Activated naive CD8-positive, alpha-beta T cell treated with anti-CD3 and anti-CD28 coated beads for 36 hours (primary cell): ENCODE measurements around the gene TEX51. TPM values are rescaled to one million over a fixed set of nuclear protein-coding genes. Genes with fewer than 3 reads are reported as not detected.

Experiments used
- DNase-seq: peaks from one replicate; pipeline ENCODE4 v3.0.0; 2021
- H3K27ac Mint-ChIP-seq: one replicate; pipeline ENCODE4 v1.8.0; 2022; ENCODE audit warnings: mild to moderate bottlenecking, moderate library complexity, mixed read lengths
- H3K27me3 Mint-ChIP-seq: one replicate; pipeline ENCODE4 v1.8.0; 2022; ENCODE audit warnings: mild to moderate bottlenecking, mixed read lengths
- H3K36me3 Mint-ChIP-seq: one replicate; pipeline ENCODE4 v1.8.0; 2021; ENCODE audit warnings: mild to moderate bottlenecking, mixed read lengths
- H3K4me1 Mint-ChIP-seq: one replicate; pipeline ENCODE4 v1.8.0; 2021; ENCODE audit warnings: mixed read lengths
- H3K4me3 Mint-ChIP-seq: one replicate; pipeline ENCODE4 v1.8.0; 2022; ENCODE audit warnings: mild to moderate bottlenecking, moderate library complexity, mixed read lengths
- H3K9me3 Mint-ChIP-seq: one replicate; pipeline ENCODE4 v1.8.0; 2022; ENCODE audit warnings: mixed read lengths
- total RNA-seq, 2 experiments: library from RNA; stranded (reverse); gene quantifications; one replicate each; pipeline ENCODE4 v1.2.3, GENCODE V29; 2021

The TEX51 gene
- total RNA-seq, 2 experiments from 2014 or later: not detected

DNA sequence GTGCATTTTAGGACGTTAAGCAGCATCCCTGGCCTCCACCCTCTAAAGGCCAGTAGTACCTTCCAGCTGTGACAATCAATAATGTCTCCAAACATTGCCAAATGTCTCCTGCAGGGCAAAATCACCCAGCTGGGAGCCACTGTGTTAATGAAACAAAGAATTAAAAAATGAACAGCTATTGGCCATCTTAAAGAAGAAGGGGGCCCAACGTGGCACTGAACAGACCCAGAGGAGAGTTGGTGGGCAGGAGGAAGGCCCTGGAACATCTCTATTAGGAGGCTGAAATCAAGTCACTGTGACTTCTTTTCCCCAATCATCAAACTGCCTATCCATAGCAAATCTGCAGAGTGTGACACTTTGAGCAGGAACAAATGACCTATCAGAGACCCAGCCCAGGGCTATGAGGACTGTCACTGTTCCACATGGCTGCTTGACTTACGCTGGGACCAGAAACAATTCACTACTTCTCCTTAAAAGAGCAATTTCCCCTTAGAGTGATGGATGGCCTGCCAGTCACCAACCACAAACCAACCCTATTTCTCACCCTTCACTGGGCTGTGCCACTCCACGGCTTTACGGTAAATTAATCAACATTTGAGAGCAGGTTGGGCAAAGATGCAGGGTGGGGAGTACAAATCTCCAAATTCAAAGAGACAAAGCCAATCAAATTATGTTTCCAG lies 35.2 kb upstream of the TEX51 start:
- H3K4me3 Mint-ChIP-seq: no peak overlapping the region
- H3K9me3 Mint-ChIP-seq: no peaks in the 10 kb centered on the region
- DNase-seq: no peak
- no peak overlapping the region for H3K27ac Mint-ChIP-seq
- peaks cover 23% of the 10 kb centered on the region for H3K27me3 Mint-ChIP-seq
- no peaks in the 10 kb centered on the region for H3K36me3 Mint-ChIP-seq
- H3K4me1 Mint-ChIP-seq: no peaks in the 10 kb centered on the region

- no peaks in the 10 kb centered on the region for H3K4me1 Mint-ChIP-seq
- H3K27ac Mint-ChIP-seq: no peak overlapping the region
- DNase-seq: no peak
- H3K9me3 Mint-ChIP-seq: no peaks in the 10 kb centered on the region
- H3K4me3 Mint-ChIP-seq: no peak overlapping the region
- no peaks in the 10 kb centered on the region for H3K36me3 Mint-ChIP-seq
- peaks cover 23% of the 10 kb centered on the region for H3K27me3 Mint-ChIP-seq
Observed at GRCh38 chr2:126864861-126865260, 33.8 kb upstream of the TEX51 start.

- no peaks in the 10 kb centered on the region for H3K36me3 Mint-ChIP-seq
- no peak overlapping the region for H3K4me3 Mint-ChIP-seq
- H3K27me3 Mint-ChIP-seq: peaks cover 23% of the 10 kb centered on the region
- H3K4me1 Mint-ChIP-seq: no peaks in the 10 kb centered on the region
- H3K9me3 Mint-ChIP-seq: no peaks in the 10 kb centered on the region
- H3K27ac Mint-ChIP-seq: no peak overlapping the region
- no peak for DNase-seq
Observed at GRCh38 chr2:126866451-126866850, 32.2 kb upstream of the TEX51 start.

DNA sequence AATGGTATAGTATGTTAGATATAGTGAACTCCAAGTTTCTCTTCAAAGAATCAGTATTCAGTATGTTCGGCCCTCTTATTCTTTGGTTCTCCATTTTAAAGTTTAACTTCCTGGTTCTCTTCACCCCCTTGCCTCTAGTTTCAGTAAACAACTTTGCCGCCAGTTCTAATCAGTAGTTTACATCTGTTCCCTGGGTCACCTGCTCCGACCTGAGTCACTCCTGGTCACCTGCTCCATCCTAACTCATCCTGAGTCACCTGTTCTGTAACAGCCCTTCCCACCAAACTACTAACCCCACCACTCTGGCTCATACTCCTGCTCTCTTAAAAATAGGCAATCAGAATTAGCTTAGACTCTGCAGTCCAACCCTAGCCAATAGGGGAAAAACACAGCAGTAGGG lies 23.7 kb upstream of the TEX51 start:
- Mint-ChIP-seq H3K36me3 (no peaks in the 10 kb centered on the region), H3K4me1 (no peaks in the 10 kb centered on the region), H3K9me3 (peaks cover 16% of the 10 kb centered on the region), H3K4me3 (no peak overlapping the region), H3K27me3 (no peaks in the 10 kb centered on the region), H3K27ac (no peak overlapping the region)
- DNase-seq: no peak

DNA sequence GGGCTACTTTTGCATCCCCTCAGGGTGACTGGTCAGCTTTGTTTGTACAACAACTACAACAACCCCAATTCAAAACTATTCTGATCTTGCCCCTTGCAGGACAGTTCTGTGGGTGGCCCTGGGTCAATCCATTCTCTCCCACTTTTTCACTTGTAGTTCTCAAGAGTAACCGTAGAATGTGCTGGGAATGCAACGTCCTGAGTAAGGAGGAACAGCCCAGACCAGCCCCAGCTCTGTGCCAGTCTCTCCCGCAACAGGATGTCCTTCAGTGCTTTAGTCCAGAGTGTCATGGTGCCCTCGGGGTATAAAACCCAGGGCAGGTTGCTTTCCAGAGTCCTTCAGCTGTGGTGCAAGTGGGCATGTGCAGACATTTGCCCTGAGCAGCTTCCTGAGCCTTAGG lies 22.1 kb upstream of the TEX51 start:
- DNase-seq: no peak
- Mint-ChIP-seq H3K9me3 (peaks cover 16% of the 10 kb centered on the region), H3K36me3 (no peaks in the 10 kb centered on the region), H3K27ac (no peak overlapping the region), H3K4me3 (no peak overlapping the region), H3K27me3 (no peaks in the 10 kb centered on the region), H3K4me1 (no peaks in the 10 kb centered on the region)

GRCh38 chr2:126877041-126877440 lies 21.6 kb upstream of the TEX51 start:
- Mint-ChIP-seq H3K27me3 (no peaks in the 10 kb centered on the region), H3K27ac (no peak overlapping the region), H3K4me1 (no peaks in the 10 kb centered on the region), H3K4me3 (no peak overlapping the region), H3K36me3 (no peaks in the 10 kb centered on the region), H3K9me3 (peaks cover 16% of the 10 kb centered on the region)
- DNase-seq: no peak

DNA sequence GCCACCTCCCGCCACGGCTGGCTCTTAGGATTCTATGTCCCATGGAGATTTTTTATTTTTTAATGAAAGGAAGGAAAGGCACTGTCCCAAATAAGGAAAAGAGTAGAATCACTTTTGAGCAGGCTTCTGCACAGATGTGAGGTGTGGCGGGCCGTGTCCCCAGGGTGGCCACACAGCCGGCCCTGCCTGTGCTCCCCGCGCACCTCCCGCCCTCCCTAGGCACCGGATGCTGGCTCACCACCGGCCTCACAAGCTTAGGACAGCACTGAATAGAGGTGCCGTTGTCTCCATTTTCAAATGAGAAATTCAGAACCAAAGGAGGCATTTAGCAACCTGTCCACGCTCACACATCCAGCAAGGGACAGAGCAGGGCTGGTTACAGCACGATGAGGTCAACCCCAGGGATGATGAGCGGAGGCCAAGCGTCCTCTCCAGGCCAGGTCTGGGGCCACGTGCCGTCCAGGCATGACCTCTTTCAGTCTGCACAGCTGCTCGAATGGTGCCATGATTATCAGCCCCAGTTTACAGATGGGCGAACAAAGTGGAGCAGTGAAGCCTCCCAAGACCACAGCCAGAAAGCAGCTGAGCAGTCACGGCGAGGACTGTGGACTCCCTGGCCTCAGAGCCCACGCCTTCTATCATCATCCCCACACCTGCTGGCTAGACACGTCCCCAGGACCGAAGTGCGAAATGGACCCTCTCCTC lies 20.7 kb upstream of the TEX51 start:
- Mint-ChIP-seq H3K27me3 (no peaks in the 10 kb centered on the region), H3K4me1 (no peaks in the 10 kb centered on the region), H3K4me3 (no peak overlapping the region), H3K27ac (no peak overlapping the region), H3K36me3 (no peaks in the 10 kb centered on the region), H3K9me3 (peaks cover 16% of the 10 kb centered on the region)
- DNase-seq: no peak

GRCh38 chr2:126878601-126879000 lies 20.1 kb upstream of the TEX51 start:
- Mint-ChIP-seq H3K4me1 (no peaks in the 10 kb centered on the region), H3K27me3 (no peaks in the 10 kb centered on the region), H3K4me3 (no peak overlapping the region), H3K27ac (no peak overlapping the region), H3K9me3 (peaks cover 16% of the 10 kb centered on the region), H3K36me3 (no peaks in the 10 kb centered on the region)
- DNase-seq: no peak

DNA sequence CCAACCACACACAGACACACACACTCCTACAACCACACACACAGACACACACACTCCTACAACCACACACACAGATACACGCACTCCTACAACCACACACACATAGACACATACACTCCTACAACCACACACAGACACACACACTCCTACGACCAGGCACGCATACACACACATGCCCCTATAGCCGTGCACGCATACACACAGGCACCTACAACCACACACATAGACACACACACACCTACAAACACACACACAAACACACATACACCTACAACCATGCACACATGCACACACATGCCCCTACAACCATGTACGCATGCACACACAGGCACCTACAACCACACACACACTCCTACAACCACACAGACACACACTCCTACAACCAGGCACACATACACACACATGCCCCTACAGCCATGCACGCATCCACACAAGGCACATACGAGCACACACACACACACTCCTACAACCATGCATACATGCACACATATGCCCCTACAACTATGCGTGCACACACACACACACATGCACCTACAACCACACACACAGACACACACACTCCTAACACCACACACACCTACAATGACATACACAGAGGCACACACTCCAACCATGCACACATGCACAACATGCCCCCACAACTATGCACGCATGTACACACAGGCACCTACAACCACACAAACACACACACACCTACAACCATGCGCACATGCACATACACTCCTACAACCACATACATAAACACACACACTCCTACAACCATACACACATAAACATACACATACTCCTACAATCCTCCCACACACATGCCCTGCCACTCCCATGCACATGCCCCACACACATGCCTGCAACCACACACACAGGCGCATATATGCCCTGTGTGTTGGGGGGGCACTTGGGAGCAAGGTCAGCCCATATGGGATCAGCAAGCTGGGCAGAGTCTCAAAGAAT lies 19.1 kb upstream of the TEX51 start:
- peaks cover under 1% of the 10 kb centered on the region for H3K27me3 Mint-ChIP-seq
- no peaks in the 10 kb centered on the region for H3K36me3 Mint-ChIP-seq
- no peaks in the 10 kb centered on the region for H3K4me1 Mint-ChIP-seq
- no peak overlapping the region for H3K27ac Mint-ChIP-seq
- DNase-seq: no peak
- peaks cover 12% of the 10 kb centered on the region for H3K9me3 Mint-ChIP-seq
- no peak overlapping the region for H3K4me3 Mint-ChIP-seq

GRCh38 chr2:126880324-126880723 lies 18.4 kb upstream of the TEX51 start:
- peaks cover 5% of the 10 kb centered on the region for H3K9me3 Mint-ChIP-seq
- H3K27ac Mint-ChIP-seq: no peak overlapping the region
- DNase-seq: no peak
- H3K36me3 Mint-ChIP-seq: no peaks in the 10 kb centered on the region
- H3K27me3 Mint-ChIP-seq: peaks cover 6% of the 10 kb centered on the region
- H3K4me1 Mint-ChIP-seq: no peaks in the 10 kb centered on the region
- H3K4me3 Mint-ChIP-seq: no peak overlapping the region

- no peaks in the 10 kb centered on the region for H3K4me1 Mint-ChIP-seq
- H3K27ac Mint-ChIP-seq: no peak overlapping the region
- no peaks in the 10 kb centered on the region for H3K36me3 Mint-ChIP-seq
- H3K4me3 Mint-ChIP-seq: no peak overlapping the region
- peaks cover 6% of the 10 kb centered on the region for H3K27me3 Mint-ChIP-seq
- peaks cover under 1% of the 10 kb centered on the region for H3K9me3 Mint-ChIP-seq
- no peak for DNase-seq
Observed at GRCh38 chr2:126880817-126881216, 17.9 kb upstream of the TEX51 start.

- Mint-ChIP-seq H3K27ac (no peak overlapping the region), H3K4me3 (no peak overlapping the region), H3K9me3 (no peaks in the 10 kb centered on the region), H3K36me3 (no peaks in the 10 kb centered on the region), H3K27me3 (peaks cover 9% of the 10 kb centered on the region), H3K4me1 (peaks cover 2% of the 10 kb centered on the region)
- DNase-seq: no peak
Observed at GRCh38 chr2:126881591-126881990, 17.1 kb upstream of the TEX51 start.

DNA sequence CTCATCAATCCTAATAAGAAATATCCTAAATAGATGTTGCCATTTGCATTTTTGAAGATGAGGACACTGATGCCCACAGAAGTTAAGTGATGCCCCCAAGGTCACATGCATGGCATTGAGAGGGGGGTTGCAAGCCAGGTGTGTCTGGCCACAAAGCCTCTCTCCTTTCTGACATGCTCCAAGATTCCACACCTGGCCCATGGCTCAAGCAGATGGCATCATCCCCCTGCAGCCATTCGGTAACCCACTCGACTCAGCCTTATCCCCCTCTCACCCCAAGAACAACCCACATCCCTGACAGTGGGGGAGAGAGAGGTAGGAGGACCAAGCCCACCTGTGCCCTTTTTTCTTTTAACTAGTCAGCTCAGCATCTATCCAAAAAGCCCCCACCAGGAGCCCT lies 16.5 kb upstream of the TEX51 start:
- Mint-ChIP-seq H3K4me1 (peaks cover 2% of the 10 kb centered on the region), H3K27ac (no peak overlapping the region), H3K4me3 (no peak overlapping the region), H3K9me3 (no peaks in the 10 kb centered on the region), H3K27me3 (peaks cover 15% of the 10 kb centered on the region), H3K36me3 (no peaks in the 10 kb centered on the region)
- DNase-seq: no peak

- H3K4me3 Mint-ChIP-seq: no peak overlapping the region
- DNase-seq: no peak
- H3K27me3 Mint-ChIP-seq: peaks cover 23% of the 10 kb centered on the region
- peaks cover 2% of the 10 kb centered on the region for H3K4me1 Mint-ChIP-seq
- H3K9me3 Mint-ChIP-seq: no peaks in the 10 kb centered on the region
- no peaks in the 10 kb centered on the region for H3K36me3 Mint-ChIP-seq
- no peak overlapping the region for H3K27ac Mint-ChIP-seq
Observed at GRCh38 chr2:126882736-126883665, 15.7 kb upstream of the TEX51 start.
